ENCODE data around the gene CACNG3.

The CACNG3 gene

DNA sequence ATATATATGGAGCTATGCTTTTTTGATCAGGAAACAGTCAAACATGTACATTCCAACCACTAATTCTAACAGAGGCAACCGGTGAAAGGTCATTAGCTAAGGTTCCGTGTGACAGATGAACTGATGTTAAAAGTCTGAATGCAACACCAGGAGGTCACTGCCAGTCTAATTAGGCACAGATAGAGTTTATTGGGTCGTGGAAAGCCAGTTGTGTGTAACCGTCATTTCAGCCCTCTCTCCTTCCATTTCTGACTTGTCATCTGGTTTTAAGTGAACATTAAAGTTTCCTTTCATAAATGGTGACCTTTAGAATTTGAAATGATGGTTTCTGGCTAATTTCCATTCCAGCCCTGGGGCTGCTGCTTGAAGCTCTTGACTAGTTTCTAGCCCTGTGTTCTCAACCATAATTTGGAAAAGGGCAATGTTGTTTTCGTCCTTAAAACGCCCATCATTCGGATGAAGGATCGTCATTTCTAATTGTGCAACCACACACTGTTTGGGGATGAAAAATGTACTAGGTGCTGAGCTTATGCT lies 23.9 kb downstream of the CACNG3 start:
- no peaks in the 10 kb centered on the region for H3K27me3 ChIP-seq (replicated peaks)

DNA sequence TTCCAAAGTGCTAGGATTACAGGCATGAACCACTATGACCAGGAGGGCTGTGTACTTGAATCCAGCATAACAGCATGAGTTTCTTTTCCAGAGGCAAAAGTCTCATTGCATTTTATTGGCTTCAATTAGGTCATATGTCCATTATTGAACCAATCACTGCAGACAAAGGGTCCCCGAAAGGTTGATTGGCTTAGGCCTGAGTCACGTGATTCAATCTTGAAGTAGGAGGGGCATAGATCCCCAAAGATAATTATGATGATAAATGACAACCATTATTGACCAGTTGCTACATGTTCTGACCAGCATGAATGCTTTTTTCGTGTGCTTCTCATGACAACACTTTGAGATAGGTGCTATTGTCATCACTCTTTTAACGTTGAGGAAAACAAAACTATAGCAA lies 25.3 kb downstream of the CACNG3 start:
- H3K27ac ChIP-seq: no peak overlapping the region
- H3K27me3 ChIP-seq (replicated peaks): no peaks in the 10 kb centered on the region
- in situ Hi-C loops (cut with HindIII; ENCODE audit: low pct_ligation_motif_present, low sequenced_read_pairs): no loop called here
- no peaks in the 10 kb centered on the region for H3K36me3 ChIP-seq (replicated peaks)
- no peak for DNase-seq
- TF ChIP-seq, protein P1, sequence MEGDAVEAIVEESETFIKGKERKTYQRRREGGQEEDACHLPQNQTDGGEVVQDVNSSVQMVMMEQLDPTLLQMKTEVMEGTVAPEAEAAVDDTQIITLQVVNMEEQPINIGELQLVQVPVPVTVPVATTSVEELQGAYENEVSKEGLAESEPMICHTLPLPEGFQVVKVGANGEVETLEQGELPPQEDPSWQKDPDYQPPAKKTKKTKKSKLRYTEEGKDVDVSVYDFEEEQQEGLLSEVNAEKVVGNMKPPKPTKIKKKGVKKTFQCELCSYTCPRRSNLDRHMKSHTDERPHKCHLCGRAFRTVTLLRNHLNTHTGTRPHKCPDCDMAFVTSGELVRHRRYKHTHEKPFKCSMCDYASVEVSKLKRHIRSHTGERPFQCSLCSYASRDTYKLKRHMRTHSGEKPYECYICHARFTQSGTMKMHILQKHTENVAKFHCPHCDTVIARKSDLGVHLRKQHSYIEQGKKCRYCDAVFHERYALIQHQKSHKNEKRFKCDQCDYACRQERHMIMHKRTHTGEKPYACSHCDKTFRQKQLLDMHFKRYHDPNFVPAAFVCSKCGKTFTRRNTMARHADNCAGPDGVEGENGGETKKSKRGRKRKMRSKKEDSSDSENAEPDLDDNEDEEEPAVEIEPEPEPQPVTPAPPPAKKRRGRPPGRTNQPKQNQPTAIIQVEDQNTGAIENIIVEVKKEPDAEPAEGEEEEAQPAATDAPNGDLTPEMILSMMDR (IDR thresholded peaks at IDR 0.05; ENCODE audit: low read depth, low read length, missing control alignments): no peak
- no peak overlapping the region for H3K4me3 ChIP-seq (ENCODE audit: low read depth, low read length)

More for the DNA sequence above, 23.9 kb downstream of the CACNG3 start:
- DNase-seq: no peak
- H3K36me3 ChIP-seq (replicated peaks): no peaks in the 10 kb centered on the region
- no peak overlapping the region for H3K4me3 ChIP-seq (ENCODE audit: low read depth, low read length)
- in situ Hi-C loops (cut with HindIII; ENCODE audit: low pct_ligation_motif_present, low sequenced_read_pairs): no loop called here
- TF ChIP-seq, protein P1 (IDR thresholded peaks at IDR 0.05; ENCODE audit: low read depth, low read length, missing control alignments): no peak
- no peak overlapping the region for H3K27ac ChIP-seq

DNA sequence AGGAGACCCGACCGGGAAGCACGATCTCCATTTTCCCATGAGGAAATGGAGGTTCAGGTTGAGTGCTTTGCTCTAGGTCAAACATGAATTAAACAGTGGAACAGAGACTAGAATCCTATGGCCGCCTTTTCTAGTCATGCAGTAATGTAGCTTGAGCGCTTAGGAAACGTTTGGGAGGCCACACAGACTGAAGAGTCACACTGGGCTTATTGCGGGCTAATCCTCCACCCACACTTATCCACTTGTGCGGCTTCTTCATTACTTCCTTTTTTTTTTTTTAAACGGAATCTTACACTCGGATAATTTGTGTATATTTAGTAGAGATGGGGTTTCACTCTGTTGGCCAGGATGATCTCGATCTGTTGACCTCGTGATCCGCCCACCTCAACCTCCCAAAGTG lies 26.0 kb downstream of the CACNG3 start:
- in situ Hi-C loops (cut with HindIII; ENCODE audit: low pct_ligation_motif_present, low sequenced_read_pairs): no loop called here

DNA sequence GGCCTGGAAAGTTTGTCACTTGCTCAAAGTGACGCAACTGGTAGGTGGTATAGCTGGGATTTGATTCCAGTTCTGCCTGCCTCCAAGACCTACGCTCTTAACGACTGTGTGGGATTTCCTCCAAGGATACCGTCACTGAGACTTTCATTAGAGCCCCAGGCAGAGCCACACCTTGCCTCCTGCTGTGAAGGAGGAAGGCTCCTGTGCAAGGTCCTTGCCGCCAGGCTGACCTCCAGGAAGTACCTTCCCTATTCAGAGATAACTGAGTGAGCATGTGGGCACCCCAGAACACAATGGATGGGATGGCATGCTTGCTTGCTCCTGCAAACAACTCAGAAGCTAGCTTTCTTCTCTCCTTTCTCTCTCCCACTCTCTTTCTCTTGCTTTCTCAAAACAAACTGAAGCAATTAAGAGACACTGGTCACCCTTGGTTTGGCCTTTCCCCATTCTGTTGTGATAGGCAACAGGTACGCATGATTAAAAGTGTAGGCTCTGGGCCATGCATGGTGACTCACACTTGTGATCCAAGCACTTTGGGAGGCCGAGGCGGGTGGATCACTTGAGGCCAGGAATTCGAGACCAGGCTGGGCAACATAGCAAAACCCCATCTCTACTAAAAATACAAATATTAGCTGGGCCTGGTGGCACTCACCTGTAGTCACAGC lies 30.7 kb downstream of the CACNG3 start:
- H3K4me3 ChIP-seq (ENCODE audit: low read depth, low read length): no peak overlapping the region
- no peaks in the 10 kb centered on the region for H3K36me3 ChIP-seq (replicated peaks)
- DNase-seq: no peak
- no peaks in the 10 kb centered on the region for H3K27me3 ChIP-seq (replicated peaks)
- TF ChIP-seq, protein P1 (IDR thresholded peaks at IDR 0.05; ENCODE audit: low read depth, low read length, missing control alignments): no peak
- no peak overlapping the region for H3K27ac ChIP-seq
- in situ Hi-C loops (cut with HindIII; ENCODE audit: low pct_ligation_motif_present, low sequenced_read_pairs): no loop called here

More for the DNA sequence above, 26.0 kb downstream of the CACNG3 start:
- no peak overlapping the region for H3K27ac ChIP-seq
- no peaks in the 10 kb centered on the region for H3K36me3 ChIP-seq (replicated peaks)
- no peaks in the 10 kb centered on the region for H3K27me3 ChIP-seq (replicated peaks)
- no peak overlapping the region for H3K4me3 ChIP-seq (ENCODE audit: low read depth, low read length)
- no peak for DNase-seq
- TF ChIP-seq, protein P1 (IDR thresholded peaks at IDR 0.05; ENCODE audit: low read depth, low read length, missing control alignments): no peak

DNA sequence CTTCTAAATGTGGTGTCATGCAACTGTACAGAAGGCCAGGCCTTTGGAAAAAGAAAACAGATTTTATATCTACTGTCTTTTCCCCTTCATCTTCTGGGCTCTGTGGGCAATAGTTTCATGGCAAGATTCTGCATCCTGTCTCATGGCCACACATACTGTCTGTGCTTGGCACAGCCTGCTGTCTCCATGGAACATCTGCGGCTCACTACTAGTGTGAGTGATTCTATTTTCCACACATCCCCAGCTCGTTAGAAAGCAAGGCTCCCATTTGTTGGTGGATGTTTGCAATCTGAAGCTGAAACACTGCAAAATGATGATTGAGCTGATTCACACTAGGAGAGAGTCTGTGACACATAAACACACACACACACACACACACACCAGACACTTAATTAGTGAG lies 32.4 kb downstream of the CACNG3 start:
- no peak for DNase-seq
- in situ Hi-C loops (cut with HindIII; ENCODE audit: low pct_ligation_motif_present, low sequenced_read_pairs): no loop called here

More for the DNA sequence above, 32.4 kb downstream of the CACNG3 start:
- Histone ChIP-seq H3K4me3 (ENCODE audit: low read depth, low read length) (no peak overlapping the region), H3K36me3 (replicated peaks) (no peaks in the 10 kb centered on the region), H3K27ac (no peak overlapping the region), H3K27me3 (replicated peaks) (no peaks in the 10 kb centered on the region)
- TF ChIP-seq, protein P1 (IDR thresholded peaks at IDR 0.05; ENCODE audit: low read depth, low read length, missing control alignments): no peak
